Stimulated activated CD8-positive, alpha-beta memory T cell treated with anti-CD3 and anti-CD28 coated beads, Interleukin-4, amount 100 ng/mL, for 1 hour (primary cell): ENCODE data around the gene C3orf20.
"Not testable (repeated sequence)": the region's sequence is repeated elsewhere in the genome, so short reads cannot be mapped to it uniquely, and the experiment has no call there.

ENCODE experiments used
- DNase-seq, 2 donors: peaks; one replicate each; pipeline ENCODE4 v3.0.0-alpha.2; 2020; ENCODE audit warnings: low read depth in 2 of 2, low spot score in 1 of 2

The C3orf20 gene

GRCh38 chr3:14793858-14794234, 118.9 kb downstream of the C3orf20 start:
- DNase-seq = no peak

- DNase-seq = no peak
Measured at GRCh38 chr3:14794435-14794834, 119.5 kb downstream of the C3orf20 start.

- DNase-seq = no peak
Measured at GRCh38 chr3:14795996-14796395, 121.1 kb downstream of the C3orf20 start.

GRCh38 chr3:14796403-14797077, 121.6 kb downstream of the C3orf20 start:
- no peak for DNase-seq

GRCh38 chr3:14797731-14798130, 122.8 kb downstream of the C3orf20 start:
- DNase-seq = no peak

GRCh38 chr3:14798231-14798630, 123.3 kb downstream of the C3orf20 start:
- DNase-seq = no peak

- DNase-seq = no peak
Measured at GRCh38 chr3:14799146-14799545, 124.2 kb downstream of the C3orf20 start.

GRCh38 chr3:14801031-14801430, 126.1 kb downstream of the C3orf20 start:
- no peak for DNase-seq

GRCh38 chr3:14801668-14802380, 126.9 kb downstream of the C3orf20 start:
- no peak for DNase-seq

- no peak for DNase-seq
Measured at GRCh38 chr3:14802381-14802731, 127.4 kb downstream of the C3orf20 start.

GRCh38 chr3:14803101-14803980, 128.4 kb downstream of the C3orf20 start:
- DNase-seq = no peak

- DNase-seq = no peak
Measured at GRCh38 chr3:14803981-14804834, 129.3 kb downstream of the C3orf20 start.

- DNase-seq = no peak
Measured at GRCh38 chr3:14804835-14805780, 130.2 kb downstream of the C3orf20 start.

GRCh38 chr3:14805961-14806537, 131.1 kb downstream of the C3orf20 start:
- no peak for DNase-seq

- no peak for DNase-seq
Measured at GRCh38 chr3:14806641-14807263, 131.8 kb downstream of the C3orf20 start.

GRCh38 chr3:14808025-14808424, 133.1 kb downstream of the C3orf20 start:
- no peak for DNase-seq

- no peak for DNase-seq
Measured at GRCh38 chr3:14808502-14809266, 133.7 kb downstream of the C3orf20 start.

GRCh38 chr3:14809611-14810010, 134.7 kb downstream of the C3orf20 start:
- not testable (repeated sequence) for DNase-seq
